CD1c-positive myeloid dendritic cell (primary cell): Measurements from ENCODE around the gene LMAN2L.

Experiments
- DNase-seq: peaks from one replicate; pipeline ENCODE4 v3.0.0-alpha.2; 2016; ENCODE audit errors: extremely low spot score

Gene LMAN2L

DNA sequence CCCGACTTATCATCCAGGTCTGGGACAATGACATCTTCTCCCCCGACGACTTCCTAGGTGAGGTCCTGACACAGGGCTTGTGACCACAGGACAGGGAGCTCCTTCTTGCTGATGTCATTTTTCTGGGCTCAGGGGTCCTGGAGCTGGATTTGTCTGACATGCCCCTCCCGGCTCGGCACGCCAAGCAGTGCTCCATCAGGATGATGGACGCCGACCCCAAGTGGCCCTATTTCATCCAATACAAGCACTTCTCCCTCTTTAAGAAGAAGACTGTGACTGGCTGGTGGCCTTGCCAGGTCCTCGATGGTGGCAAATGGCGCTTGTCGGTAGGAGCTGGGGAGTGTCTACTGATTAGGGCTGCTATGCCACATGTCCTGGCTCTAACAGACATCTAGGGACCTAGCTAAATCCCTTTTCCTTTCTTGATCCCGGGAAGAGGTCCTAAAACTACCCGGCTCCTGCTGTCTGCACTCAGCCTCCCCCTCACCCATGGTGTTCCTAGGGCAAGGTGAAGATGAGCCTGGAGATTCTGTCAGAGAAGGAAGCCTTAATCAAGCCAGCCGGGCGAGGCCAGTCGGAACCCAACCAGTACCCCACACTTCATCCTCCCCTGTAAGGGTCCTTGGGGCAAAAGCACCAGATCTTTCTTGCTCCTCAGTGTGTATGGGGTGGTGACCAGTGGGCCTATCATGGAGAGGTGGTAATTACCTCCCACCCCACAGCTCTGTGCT, 36.7 kb downstream of the LMAN2L start:
- DNase-seq = no peak

DNA sequence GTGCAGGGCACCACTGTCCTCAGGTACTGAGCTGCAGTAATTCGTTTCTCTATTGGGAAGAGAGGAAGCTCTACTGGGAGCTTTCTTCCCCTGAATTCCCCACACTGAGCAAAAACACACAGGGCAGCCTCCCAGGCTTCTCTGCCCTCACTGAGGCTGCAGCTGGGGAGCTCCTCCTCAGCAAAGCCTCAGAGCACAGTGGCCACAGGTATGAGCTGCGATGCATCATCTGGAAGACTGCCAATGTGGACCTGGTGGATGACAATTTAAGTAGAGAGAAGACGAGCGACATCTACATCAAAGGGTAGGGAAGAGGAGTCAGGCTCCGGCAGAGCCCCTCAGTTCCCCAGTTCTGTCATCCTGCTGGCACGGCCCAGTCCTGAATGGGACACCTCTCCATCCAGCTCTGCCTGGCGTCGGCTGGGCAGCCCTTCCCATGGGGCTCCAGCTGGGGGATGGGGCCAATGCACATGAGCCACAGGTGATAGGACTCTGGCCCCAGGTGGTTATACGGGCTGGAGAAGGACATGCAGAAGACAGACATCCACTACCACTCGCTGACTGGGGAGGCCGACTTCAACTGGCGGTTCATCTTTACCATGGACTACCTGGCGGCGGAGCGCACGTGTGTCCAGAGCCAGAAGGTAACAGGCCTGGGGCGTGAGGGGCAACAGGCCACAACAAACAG, 37.6 kb downstream of the LMAN2L start:
- DNase-seq = no peak

DNA sequence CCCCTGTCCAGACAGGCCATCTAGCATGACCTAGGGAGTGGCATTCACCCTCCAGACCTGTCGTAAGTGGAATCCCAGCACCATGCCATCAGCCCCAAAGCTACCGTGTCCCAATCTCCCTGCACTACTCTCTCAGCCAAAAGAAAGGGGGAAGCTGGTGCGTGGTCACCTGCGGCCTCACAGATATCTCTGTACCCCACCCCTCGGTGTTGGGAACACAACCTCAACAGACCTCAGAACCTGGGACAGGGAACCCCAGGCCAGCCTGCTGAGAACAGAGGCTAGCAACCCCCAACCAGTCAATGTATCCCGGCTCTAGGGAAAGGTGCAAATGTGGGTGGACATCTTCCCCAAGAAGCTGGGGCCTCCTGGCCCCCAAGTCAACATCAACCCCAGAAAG, 38.2 kb downstream of the LMAN2L start:
- no peak for DNase-seq

DNA sequence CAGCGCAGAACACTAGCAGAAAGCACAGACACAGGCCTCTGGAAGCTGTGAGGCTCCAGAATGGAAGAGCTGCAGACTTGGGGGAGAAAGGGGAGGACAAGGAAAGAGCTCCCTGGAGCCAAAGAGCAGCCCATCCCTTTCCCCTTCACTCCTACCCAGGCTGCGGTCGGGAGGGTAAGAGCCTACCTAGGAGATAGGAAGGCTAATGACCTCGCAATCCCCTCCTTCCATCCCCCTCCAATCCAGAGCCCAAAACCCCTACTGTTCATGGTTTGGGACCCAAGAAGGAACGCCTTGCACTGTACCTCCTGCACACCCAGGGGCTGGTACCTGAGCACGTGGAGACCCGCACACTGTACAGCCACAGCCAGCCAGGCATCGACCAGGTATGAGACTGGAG, 39.8 kb downstream of the LMAN2L start:
- no peak for DNase-seq

DNA sequence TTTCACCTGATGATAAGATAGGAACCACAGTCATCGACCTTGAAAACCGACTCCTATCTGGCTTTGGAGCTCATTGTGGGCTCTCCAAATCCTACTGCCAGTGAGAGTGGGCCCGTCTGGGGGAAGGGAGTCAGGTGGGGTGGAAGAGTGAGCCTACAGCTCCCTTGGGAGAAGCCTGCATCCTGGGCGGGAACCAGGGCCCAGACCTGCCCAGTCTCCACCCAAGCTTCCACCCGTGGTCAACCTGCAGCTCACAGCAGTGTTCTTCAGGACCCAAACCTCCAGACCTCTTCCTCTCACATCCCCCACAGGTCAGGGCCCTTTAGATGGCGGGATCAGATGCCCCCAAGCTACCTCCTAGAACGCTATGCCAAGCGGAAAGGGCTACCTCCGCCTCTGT, 40.2 kb downstream of the LMAN2L start:
- DNase-seq = no peak

DNA sequence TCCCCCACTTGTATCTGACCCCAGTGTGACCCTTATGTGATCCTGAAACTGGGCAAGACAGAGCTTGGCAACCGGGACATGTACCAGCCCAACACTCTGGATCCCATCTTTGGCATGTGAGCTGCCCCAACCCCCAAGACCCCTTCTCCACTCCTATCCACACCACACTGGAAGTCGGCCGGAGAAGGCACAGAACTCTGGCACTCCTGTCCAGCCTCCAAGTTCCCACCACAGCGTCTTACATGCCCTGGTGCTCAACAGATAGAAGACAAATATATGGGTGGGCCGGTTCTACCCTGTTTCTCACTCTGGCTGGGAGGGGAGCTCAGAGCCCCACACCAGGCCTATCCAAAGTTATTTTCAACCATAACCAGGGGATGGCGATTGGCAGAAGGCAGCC, 40.8 kb downstream of the LMAN2L start:
- no peak for DNase-seq

DNA sequence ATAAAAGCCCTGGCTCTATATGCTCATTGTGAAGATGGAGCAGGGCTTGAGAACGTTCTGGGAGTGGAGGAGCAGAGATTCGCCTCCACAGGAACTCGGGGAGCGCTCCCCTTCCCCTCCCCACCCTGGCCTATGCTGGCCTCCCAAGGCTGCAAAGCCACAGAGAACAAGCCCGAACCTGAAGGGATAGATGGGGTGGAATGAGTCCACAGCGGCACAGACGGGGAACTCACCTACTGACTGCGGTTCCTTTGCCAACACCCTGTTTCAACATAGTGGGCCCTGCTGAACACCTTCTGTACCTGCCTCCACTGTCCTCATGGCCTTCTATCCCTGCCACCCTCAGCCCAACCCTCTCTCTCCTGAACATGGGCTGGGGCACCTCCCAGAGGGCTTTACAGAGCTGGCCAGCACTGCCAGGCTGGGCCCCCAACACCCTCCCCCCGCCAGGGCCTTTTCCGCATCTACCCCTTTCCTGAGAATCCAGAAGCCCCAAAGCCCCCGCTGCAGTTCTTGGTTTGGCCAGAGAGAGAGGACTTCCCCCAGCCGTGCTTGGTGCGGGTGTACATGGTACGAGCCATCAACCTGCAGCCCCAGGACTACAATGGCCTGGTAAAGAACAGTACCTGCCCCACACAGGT, 41.5 kb downstream of the LMAN2L start:
- no peak for DNase-seq

DNA sequence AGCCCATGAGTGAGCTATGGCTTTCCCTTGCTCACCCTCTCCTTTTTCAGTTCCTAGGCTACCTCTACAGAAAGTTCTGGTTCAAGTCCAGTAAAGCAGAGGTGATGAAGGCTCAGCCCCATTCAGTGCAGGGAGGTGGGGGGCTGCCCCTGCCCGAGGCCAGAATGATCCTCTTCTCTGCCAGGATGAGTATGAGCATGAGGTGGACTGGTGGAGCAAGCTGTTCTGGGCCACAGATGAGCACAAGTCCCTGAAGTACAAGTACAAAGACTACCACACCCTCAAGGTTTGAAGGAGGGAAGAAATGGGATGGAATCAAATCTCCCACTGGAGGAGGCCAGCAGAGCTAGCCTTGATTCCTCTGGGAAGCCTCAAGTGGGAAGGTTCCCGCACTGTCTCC, 42.4 kb downstream of the LMAN2L start:
- DNase-seq = no peak

DNA sequence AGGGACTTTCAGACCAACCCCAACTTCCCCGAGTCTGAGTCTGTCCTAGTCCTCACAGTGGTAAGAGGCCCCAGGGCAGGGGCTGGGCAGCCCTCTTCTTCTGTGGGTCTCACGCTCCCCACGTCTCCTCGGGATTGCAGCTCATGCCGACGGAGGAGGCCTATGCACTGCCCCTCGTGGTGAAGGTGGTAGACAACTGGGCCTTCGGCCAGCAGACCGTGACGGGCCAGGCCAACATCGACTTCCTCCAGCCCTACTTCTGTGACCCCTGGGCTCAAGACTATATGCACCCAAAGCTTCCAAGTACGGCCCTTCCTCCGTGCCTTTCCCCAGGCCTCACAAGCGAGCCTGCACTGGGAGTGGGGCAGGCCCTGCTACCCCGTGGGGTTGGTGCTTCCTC, 44.3 kb downstream of the LMAN2L start:
- DNase-seq = no peak

DNA sequence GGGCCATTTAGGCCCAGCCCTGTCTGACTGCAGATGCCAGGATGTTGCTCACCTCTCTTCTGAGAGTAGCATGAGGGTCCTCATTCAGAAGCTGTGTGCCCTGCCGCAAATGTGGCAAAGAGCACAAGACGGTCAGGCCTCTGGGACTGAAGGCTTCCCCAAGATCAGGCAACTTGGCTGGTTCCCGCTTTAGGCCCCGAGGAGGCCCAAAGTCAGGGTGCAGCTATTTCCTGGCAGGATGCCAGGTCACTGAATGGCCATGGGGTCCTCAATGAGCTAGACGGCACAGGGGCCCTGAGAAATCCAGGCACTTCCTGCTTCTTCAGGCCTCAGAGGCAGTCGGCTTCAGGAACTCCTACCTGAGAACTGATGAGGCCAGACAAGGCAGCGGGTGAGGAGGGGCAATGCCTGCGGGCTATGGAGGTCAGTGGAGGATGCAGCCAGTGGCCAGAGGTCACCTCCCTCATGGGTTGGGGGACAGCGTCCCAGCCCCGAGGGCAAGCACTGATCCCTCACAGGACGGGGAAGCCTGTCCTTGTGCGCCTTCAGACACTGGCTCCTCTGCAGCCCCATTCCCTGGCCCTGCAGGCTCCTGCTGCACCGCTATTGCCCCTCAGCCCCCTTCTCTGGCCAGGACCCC, 44.9 kb downstream of the LMAN2L start:
- no peak for DNase-seq

DNA sequence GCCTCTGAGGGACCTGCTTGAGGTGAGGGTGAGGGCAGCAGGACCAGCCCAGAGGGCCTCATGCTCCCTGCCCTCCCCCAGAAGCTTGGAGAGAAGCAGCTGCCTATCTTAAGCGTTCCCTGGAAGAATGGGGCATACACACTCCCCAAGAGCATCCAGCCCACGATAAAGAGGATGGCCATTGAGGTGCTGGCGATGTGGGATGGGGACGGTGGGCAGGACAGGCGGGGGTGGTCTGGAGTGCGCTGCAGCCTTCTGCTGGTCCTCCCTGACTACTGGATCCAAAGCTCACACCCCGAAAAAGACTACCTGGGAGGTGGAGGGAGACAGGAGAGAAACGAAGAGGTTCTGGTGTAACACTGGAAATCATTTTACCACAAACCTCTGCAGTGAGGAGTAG, 45.6 kb downstream of the LMAN2L start:
- DNase-seq = no peak

DNA sequence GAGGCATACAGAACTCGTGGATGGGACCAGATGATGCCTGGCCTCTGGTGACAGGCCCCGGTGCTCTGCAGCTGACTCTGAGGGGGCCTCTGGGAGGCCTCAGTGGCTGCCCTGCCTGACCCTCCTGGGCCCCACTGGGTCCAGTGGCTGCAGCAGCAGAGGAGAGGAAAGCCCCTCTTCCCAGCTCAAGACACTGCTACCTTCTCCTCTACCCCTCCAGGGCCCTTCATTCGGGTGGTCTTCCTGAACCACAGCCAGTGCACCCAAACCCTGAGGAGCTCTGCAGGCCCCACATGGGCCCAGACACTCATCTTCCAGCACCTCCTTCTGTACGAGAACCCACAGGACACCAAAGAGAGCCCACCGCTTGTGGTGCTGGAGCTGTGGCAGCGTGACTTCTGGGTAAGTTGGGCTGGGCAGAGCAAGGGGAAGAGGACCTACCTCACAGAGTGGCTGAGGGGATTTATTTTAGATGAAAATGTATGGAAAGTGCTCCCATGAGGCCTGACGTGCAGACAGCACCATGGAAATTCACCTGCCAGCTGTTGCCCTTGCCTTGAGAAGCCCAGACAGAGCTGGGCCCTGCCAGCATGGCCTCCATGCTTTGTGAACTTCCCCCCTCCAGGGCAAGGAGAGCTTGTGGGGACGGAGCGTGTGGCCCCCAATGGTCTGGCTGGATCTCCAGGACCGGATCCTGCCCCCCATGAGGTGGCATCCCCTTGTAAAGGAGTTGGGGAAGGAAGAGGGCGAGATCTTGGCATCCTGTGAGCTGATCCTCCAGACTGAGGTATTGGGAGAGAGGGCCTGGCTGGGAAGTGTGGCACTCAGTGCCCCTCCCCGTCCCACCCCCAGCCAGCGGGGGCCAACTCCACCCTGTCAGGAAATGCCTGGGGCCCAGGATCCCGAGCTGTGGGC, 46.3 kb downstream of the LMAN2L start:
- no peak for DNase-seq

DNA sequence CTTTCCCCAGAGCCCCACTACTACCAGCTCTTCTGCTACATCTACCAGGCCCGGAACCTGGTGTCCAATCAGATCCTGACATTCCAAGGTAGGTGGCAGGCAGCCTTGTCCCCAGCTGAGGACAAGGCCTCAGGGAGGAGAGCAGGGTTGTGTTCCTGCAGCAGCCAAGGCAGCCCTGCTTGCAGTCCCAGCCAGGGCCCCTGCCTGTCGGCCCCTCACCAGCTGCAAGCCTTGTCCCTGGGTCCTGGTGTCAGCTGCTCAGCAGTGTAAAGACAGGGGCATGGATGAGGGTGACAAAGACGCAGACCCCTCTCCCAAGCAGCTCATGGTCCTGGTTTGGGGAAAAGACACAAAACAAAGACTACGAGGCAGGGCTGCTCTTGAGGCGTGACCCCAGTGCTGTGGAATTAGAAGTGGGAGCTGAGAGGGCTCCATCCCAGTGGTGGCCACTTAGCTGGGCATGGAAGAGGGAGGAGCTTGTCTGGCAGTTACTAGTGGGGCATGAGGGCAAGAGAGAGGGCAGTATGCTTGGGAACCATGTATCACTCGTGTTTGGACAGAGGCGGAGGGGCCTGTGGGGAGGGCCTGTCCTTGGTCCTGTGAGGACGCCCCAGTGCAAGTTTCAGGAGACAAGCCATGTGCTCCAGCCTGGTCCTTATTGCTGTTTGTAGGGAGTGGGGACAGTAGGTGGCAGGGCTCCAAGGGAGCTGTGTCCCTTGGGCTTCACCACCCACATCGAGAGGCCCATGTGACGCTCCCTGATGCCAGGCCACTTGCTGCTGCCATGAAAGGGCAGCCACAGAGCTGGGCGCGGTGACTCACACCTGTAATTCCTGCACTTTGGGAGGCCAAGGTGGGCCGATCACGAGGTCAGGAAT, 47.5 kb downstream of the LMAN2L start:
- DNase-seq = no peak

DNA sequence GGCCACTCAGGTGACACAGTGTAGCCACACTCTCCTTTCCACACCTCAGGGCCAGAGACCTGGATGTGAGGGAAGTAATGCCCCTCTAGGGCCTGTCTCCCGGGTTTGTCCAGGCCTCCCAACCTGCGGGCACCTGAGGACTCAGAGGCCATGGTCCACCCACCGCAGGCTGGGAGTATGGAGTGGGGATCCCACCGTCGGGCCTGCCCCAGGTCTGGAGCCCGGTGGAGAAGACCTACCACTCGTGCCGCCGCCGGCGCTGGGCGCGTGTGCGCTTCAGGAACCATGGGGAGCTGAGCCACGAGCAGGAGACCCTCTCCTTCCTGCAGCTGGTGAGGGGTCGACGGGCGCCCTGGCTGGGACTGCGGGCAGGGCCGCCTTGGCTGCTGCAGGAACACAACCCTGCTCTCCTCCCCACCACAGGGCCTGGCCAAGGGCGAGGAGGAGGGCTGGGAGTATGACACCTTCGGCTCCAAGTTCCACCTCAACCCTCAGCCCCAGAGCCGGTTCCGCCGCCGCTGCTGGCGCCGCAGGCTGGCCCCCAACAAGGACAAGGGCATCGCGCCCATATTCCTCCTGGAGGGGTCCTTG, 48.7 kb downstream of the LMAN2L start:
- no peak for DNase-seq

DNA sequence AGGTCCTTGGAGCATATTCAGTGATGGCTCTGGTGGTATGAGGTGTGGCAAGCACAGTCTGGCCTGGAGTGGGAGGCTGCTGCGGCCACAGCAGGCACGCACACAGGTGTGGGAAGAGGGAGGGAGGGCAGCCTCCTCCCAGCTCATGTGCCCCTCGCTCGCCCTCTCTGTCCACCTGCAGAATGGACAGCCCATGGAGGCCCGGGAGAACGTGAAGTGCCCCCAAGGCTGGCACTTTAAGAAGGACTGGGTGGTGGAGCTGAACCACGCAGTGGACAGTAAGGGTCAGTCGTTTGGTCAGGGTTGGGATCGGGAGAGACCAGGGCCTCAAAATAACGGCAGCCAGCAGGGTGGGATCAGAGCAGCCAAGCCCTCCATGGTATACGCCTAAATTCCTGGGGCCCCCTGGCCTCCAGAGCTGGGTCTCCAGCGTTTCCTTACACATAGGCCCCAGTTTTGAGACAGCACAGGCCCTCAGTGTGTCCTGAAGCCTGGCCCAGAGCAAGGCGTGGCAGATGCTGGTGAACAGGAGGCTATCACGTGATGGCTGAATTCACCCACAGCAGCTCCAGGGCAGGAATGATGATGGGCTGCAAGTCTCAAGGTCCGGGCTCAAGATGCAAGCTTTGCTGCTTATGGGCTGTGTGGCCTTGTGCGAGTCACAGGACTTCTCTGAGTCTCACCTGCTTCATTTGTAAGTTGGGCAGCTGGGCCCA, 49.4 kb downstream of the LMAN2L start:
- no peak for DNase-seq

DNA sequence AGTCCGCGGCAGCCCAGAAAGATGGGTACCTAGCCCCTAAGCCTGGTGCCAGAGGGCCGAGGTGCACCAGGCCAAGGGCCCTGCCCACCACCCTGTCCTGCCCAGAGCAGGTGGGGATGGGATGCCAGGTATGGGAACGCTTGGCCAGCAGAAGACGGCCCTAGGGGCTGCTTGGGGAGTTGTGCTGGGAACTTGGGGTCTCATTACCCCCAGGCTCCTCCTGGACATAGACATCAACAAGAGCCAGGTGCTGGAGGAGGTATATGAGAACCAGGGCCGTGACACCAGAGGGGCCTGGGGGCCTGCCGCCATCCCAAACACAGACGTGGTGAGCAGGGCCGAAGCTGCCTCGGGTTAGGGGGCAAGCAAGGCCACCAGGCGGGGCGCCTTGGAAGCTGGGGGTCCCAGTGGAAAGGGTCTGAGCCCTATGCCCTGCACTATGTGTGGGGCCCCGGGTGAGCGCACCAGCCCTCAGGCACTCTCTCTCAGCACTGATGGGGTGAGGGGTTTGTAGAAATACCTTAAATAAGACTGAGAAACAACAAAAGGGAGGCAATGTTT, 50.4 kb downstream of the LMAN2L start:
- no peak for DNase-seq

DNA sequence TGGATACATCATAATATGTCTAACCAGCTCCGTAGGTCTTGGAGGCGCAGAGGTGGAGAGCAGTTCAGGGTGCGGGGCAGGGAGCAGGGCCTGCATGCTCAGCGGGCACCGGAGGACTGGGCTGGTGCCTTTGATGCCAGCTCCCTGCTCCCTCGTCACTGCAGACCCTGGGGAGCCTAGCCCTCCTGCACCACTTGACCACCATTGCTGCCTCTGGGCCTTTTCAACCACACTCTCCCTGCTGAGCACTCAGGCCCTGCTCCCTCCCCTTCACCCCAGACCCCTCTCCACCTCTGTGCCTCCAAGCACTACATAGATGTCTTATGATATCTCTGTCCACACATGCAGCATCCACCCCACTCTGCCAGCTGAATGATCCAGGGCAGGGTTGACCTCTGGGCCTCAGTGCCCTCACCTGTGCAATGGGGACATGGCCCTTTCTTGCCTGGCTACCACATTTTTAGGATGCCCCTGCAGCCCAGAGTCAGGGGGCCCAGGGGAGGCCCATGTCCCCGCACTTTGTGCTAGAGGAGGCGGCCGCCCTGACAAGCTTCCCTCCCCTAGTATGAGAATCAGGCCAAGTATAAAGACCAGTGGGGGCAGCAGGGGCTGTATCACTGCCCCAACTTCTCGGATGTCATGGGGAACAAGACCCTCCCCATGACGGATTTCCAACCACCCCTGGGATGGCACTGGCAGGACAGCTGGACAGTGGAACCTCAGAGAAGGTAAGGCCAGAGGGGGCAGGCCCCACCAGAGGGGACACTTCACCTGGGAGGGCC, 51.0 kb downstream of the LMAN2L start:
- DNase-seq = no peak
